HS-5 (cell line): ENCODE results near the gene THBS2.
A peak's percentile ranks its signal among the peaks of the same experiment; 100 is the strongest.
"Not testable (repeated sequence)": the region's sequence is repeated elsewhere in the genome, so short reads cannot be mapped to it uniquely, and the experiment has no call there.

Experiments used
- DNase-seq: peaks from one replicate; pipeline ENCODE4 v3.0.0-alpha.2; 2012; ENCODE audit warnings: low read depth

The THBS2 gene

DNA sequence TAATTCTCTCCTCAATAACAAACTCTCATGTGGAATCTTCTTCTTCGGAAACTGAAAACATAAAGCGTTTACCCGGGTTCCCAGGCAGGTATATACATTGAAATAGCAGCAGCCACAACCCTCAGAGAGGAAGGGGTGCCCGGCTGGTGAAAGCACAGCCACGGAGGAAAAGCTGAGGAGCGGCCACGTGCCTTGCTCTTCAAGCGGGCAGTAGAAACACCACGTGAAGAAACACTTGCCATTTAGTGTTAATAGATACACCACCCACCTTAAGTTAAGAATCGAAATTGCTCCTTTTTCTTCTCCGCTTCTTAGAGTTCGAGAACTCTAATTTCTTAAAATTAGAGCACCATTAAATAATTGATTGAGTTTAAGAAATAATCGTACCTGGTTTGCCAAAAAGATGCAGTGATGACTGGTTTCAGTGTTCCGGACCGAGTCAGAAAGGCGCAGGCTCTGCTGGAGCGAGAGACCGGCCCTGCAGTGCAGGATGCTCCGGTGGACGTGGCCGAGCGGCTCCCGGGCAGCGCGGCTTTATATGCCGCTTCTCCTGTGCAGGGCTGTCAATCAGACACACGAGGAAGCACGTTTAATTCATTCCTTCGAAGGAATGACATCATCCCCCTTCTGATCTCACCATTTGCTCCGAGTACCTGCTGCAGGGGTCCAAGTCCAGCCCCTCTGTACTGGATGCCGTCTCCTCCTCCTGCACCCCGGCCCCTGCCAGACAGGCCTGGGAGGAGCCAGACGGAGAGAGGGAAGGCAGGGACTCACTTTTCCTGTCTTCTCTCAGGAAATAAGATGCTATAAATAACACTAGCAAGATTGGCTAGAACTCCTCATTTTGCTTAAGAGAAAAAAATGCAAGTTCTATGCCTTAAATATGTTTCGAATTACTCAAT is at the start of gene THBS2:
THBS2 (minus strand) TSS at position 510 of the 902 bp plus-strand sequence. CDS start 3,062 bp downstream, outside the sequence.
- no peak for DNase-seq

DNA sequence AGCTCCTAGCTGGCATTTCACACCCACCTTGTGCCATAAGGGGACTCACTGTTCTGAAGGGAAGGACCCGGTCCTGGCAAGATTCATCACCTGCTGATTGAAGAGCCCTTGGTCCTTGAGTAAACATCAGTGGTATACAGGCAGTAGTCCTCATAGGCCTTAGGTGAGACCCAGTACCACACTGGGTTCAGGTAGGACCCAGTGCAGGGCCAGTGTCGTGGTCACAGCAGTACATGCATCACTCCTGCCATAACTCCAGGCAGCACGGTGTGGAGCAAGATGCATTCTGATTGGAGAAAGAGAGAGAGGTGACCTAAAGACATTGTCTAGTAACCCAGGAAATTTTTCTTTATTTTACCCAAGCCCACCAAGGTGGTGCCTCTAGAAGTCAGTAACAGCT is 49.1 kb upstream of the THBS2 start:
- DNase-seq = no peak

DNA sequence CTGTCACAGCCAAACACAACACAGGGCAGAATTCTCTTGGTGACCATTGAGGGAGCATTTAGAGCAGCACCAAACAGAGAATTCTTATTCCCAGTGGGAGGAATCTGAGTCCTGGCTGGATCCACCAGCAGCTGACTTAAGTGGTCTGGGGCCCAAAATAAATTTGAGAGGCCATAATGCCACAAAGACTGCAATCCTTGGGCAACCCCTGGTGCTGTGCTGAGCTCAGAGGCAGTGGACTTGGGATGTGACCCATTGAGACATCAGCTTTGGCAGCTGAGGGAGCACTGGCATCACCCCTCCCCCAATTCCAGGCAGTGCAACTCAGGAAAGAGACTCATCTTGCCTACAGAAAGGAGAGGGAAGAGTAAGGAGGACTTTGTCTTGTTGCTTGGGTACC is 48.6 kb upstream of the THBS2 start:
- no peak for DNase-seq

DNA sequence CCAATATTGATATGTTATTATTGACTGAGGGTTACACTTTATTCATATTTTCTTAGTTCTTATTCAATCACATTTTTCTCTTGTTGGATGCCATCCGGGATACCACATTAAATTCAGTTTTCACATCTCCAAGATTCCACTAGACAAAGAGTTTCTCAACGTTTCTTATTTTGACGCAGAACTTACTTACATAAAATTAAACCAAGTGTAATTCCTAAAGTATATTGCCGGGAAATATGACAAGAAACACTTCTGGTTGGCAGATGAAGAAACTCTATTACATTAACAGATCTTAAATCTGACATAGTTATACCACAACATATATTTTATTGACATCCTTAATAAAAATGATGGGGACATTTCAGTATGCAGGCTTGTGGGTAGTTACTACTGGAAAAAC is 47.3 kb upstream of the THBS2 start:
- DNase-seq = no peak

DNA sequence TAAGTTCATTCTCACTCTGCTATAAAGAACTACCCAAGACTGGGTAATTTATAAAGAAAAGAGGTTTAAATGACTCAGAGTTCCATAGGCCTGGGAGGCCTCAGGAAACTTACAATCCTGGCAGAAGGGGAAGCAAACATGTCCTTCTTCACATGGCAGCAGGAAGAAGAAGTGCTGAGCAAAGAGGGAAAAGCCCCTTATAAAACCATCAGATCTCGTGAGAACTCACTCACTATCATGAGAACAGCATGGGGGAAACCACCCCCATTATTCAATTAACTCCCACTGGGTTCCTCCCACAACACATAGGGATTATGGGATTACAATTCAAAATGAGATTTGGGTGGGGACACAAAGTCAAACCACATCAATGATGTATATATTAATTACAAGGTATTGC is 45.0 kb upstream of the THBS2 start:
- DNase-seq = not testable (repeated sequence)

DNA sequence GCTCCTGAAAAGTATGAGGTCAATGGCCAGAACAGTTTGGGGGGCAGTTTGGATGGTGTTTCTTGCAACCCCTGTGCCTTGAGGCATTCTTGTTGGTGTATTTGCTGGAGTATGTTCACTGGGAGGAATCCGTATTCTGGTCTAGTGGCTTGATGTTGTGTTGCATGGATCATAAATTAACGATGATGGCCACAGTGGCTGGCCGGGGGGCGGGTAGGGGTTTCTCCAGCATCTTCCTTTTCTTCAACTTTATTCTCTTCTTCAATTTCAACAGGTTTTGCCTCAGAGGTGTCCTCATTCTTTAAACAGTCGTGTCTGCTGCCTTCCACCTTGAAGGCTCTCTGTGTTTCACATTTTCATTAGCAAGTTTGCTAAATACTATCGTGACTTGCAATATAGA is 43.0 kb upstream of the THBS2 start:
- no peak for DNase-seq

DNA sequence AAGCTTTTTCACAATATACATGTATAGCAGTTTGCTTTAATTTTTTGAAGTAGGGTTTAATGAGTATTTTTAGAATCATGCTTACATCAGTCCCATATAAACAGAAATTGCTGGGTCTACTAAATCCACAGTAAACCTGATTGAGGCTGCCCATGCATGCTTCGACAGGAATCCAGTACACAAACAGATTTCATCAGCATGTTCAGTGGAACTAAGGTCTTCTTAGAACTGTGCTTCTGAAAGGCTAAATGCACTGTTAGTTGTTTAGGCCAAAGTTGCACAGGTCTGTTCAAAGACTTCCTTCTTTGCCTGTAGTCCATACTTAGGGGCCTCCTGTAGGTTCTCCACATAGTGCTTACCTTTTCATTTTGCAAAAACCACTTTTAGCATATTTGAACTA is 42.5 kb upstream of the THBS2 start:
- no peak for DNase-seq

DNA sequence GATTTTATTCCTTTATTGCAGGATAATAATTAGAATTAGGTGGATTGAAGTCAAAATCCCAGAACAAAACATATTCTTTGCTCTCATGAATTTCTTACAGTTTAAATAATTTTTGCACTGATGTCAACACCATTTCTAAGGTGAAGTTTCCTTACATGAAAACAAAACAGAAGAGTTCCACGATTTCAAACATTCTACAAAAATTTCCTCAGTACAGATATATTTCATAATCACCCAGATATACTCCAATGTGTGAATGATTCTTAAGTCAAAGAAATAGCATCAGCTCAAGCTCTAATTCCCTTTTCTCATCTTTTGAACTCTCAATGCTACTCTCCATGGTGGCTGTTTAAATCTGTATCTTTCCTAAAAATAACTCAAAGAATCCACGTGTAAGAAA is 39.5 kb upstream of the THBS2 start:
- no peak for DNase-seq

DNA sequence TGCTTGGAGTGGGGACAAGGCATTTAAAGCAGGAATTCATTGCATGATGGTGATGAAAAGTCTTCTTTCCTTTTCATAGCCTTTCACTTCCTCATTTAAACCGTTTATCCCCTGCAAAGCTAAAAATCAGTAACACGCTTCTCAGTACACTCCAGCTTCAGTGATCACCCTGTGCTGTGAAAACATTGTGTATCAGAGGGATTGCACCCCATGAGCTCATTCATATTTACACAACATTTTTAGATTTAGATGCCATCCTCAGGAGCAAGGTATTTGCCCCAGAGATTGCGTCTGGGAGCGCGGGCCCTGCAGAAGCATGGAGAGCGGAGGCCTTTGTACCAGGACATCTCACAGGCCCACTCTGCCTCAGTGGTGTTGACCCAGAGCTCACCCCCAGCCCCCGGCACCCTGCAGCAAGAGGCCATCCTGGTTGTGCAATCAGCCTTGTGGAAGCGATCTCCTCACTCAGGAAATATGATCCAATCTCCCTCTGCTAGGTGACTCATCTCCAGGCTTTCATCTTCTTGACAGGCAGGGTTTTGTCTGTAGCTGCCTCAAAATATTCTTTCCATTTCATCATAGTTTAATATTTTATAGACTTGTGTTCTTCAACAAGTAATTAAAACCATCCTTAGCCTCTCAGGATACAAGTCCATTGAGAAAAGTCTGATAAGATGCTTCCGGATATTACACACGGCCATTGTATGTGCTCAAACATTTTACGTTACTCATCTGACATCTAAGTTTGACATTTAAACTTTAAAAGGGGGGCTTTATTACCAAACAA is 38.9 kb upstream of the THBS2 start:
- DNase-seq = peak; percentile 90

DNA sequence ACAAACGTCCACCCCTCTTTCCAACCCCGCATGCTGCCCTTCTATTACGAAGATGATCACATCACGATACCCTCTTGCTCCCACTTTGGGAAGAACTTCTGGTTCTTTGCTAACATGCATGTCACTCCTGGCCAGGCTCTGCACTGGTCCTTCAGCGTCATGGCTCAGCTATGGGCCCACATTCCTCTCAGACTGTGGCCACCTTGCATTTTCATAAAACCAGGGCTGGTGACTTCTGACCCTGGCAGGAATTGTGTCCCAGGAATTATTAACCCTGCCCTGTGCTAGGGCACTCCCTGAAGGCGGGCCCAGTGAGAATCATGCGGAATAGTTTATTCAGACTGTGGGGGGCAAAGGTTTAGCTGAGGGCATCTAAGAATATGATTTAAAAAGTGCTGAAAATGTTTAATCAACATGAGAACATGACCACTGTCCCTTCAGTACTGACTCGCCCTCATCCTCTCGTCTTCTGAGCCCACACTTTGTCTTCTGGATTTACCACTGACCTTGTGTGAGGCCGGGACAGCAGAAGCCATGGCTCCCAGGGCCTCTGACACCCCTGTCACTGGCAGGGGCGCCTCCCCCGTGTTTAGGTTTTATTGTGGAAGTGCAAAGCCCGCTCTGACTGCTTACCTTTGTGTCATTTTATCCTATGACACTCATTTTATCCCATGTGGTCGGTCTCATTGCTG is 38.1 kb upstream of the THBS2 start:
- no peak for DNase-seq

DNA sequence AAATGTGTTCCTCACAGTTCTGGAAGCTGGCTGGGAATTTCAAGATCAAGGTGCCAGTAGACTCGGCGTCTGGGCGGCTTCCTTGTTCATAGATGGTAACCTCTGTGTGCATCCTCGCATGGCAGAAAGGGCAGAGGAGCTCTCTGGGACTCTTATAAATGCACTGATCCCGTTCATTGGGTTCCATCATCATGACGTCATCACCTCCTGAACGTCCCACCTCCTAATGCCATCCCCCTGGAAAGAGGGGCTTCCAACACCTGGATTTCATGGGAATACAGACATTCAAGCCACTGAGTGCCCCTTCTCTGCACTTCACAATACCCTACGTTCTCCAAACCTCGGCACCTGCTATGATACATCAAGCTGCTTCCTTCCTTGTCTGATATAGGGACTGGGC is 37.5 kb upstream of the THBS2 start:
- no peak for DNase-seq

DNA sequence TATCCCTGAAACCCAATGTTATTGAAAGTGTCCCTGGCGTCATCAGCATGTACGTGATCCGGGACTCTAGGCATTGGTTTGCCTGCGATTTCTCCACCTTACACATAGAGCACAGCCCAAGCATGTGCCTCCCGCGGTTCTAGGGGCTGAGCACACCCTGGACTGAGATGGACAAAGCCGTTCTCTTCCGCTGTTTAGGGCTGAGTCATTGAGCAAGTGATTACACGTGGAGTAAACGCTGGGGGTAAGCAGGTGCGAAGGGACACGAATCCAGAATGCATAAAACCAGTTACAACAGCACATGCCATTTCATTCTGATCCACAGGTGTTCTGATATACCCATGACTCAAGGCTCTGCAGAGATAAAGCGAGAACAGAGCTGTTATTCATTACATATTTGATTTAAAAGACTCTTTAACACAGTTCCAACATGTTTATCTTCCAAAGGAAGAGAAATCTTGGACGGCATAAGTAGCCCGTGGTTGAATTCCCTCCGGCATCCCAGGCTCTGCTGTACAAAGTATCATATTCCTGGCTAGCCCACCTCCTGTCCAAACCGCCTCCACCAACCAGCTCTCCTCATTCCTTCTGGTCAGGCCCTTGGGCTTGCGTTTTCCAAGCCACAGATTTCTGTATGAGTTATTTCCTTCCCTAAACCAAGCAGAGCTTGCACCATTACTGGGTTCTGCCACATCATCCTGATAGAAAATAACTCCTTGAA is 36.1 kb upstream of the THBS2 start:
- no peak for DNase-seq

DNA sequence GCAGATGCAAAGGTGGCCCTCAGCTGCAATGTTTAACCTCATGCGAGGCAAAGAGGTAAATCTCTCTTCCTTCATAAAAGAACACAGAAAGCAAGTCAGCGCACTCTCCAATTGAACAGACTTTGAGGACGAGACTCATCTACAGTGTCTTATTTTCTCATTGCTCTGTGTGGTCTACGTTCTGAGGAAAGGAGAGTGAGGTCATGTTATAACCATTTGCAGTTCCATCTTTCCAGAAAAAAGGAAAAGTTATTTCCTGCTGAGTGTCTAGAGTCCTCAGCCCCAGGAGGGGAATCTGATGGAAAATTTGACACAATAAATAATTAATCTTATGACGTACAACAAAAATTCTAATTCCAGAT is 35.6 kb upstream of the THBS2 start:
- no peak for DNase-seq

DNA sequence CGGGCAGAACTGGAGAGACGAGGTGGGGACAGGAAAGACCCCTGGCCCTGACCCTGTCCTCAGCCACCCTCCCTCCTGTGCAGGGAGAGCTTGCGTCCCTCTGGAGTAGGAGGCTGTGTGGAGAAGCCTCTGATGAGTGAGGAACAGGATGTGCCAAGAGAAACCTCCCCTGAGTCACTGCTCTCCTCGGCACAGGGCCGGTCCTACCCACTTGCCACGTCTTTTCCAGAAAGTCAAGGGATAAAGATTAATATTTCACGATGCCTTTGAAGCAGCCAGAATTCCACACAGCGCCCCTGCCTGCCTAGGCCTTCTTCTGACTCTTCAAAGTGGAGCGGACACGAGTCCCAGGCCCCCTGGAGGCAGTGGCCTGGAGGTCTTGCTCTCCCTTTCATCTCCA is 34.9 kb upstream of the THBS2 start:
- no peak for DNase-seq

DNA sequence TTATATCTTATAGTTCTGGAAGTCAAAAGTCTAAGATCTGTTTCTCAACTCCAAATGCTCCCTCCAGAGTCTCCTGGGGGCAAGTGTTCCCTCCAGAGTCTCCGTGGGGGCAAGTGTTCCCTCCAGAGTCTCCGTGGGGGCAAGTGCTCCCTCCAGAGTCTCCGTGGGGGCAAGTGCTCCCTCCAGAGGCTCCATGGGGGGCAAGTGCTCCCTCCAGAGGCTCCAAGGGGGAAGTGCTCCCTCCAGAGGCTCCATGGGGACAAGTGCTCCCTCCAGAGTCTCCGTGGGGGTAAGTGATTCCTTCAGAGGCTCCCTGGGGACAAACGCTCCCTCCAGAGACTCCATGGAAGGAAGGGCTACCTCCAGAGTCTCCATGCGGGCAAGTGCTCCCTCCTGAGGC is 34.0 kb upstream of the THBS2 start:
- DNase-seq = no peak

DNA sequence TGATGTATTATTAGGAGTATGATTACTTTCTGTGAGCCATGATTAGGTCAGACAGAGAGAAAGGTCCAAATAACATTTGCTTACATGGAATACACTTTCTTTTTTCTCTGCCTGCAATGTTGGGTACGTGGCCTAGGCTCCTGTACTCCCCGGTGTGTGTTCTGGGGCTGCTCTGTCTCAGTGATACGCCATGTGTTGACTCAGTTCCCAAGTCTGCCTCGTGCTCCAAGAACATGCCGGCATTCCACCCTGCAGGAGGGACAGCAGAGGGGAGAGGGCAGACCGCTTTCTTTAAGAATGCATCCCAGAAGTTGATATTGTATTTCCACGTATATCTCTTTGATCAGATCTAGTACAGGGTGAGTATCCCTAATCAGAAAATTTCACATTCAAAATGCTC is 33.3 kb upstream of the THBS2 start:
- no peak for DNase-seq

DNA sequence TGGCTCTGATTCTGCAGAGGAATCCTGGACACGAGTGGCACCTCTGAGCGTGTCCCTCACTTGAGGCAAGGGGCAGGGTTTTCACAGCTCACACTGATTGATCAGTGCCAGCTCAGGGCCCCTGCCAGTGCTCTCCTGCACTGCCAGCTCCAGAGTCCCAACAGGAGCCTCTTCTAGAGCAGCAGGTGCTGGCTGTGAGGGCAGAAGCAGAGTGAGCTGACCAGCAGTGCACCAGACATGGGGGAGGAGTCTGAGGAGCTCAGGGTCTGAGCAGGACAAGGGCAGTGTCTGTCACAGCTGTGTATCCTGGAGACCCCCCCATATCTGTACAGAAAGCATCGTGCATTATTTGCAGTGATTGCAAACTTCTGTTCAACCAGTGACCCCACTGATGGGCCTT is 31.5 kb upstream of the THBS2 start:
- DNase-seq = no peak

DNA sequence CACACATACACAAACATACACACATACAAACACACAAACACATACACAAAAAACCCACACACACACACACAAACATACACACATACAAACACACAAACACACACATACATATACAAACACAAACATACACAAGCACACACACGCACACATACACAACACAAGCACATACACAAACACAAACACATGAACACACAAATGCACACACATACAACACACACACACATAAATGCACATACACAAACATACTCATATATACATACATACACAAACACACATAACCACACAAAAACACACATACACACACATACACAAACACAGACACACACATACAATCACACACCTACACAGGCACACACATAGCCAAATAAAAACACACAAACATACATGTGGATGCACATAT is 30.3 kb upstream of the THBS2 start:
- no peak for DNase-seq

DNA sequence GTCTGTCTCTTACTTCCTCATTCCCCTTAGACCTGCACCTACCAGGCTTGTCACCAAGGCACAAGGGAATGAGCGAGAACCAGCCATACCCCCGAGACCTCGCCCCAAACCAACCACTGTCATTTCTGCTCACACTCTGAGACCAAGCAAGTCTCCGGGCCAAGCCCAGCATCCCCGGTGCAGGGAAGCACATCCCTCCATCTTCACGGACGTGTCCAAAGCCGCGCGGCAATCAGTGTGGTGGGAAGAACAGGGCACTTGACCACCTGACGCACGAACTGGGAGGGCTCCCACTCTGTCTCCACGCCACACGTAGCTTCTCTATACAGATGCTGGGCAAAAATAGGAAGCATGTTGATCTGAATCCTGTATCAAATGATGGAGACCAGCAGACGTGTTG is 28.4 kb upstream of the THBS2 start:
- DNase-seq = no peak

DNA sequence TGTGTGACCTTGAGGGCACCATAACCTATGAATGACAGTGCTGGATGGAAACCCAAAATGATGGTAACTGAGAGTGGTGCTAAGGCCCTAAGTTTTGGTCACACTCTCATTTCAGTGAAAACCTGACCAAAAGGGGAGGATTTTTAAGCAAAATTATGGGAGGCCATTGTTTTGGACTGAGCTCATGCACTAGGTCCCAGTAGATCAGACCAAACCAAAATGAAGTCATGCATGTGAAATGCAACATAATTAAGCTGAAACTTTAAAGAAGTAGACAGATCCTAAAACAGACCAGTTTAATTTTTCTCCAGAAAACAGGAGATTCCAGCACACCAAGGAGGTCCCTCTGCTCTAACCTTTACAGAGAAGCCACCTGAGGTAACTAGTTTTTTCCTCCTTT is 24.0 kb upstream of the THBS2 start:
- DNase-seq = no peak

DNA sequence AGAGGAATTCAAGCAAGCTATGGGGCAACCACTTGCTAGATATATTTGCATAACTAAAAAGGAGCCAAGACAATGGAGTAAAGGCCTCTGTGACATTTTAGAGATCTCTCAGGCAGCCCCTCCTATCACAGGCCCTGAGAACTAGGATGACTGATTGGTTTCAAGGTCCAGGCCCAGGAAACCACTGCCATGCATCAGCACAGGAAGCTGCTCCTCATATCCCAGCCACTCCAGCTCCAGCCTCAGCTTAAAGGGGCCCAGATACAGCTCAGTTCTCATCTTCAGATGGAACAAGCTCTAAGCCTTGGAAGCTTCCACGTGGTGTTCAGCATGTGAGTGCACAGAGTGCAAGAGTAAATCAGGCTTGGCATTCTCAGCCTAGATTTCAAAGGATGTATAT is 21.1 kb upstream of the THBS2 start:
- DNase-seq = no peak

DNA sequence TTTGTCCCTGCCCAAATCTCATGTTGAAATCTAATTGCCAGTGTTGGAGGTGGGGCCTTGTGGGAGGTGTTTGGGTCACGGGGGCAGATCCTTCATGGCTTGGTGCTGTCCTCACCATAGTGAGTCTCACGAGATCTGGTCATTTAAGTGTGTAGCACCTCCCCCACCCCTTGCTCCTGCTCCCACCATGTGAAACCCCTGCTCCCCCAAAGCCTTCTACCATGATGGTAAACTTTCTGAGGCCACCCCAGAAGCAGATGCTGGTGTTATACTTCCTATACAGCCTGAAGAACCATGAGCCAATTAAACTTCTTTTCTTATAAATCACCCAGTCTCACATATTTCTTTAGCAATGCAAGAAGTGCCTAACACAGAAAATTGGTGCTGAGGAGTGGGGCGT is 19.9 kb upstream of the THBS2 start:
- DNase-seq = no peak
